SKM-1 treated with dmso at 0.1 percent for 144 hours (cell line): ENCODE results near the gene ABHD12.
"Not testable (repeated sequence)": the region's sequence is repeated elsewhere in the genome, so short reads cannot be mapped to it uniquely, and the experiment has no call there.

Experiments
- DNase-seq: peaks from one replicate; lab custom pipeline; 2025; ENCODE audit not compliant: unreplicated experiment; lab: John Stamatoyannopoulos, UW

The ABHD12 gene

GRCh38 chr20:25355011-25355595 lies 35.5 kb downstream of the ABHD12 start:
- DNase-seq = peak; percentile 13

- DNase-seq = no peak
These were observed 36.6 kb downstream of the ABHD12 start for GRCh38 chr20:25353747-25354705.

GRCh38 chr20:25353353-25353746 lies 37.3 kb downstream of the ABHD12 start:
- no peak for DNase-seq

- no peak for DNase-seq
These were observed 37.9 kb downstream of the ABHD12 start for GRCh38 chr20:25352746-25353145.

GRCh38 chr20:25351024-25351360 lies 39.6 kb downstream of the ABHD12 start:
- no peak for DNase-seq

GRCh38 chr20:25346349-25346748 lies 44.3 kb downstream of the ABHD12 start:
- no peak for DNase-seq

- no peak for DNase-seq
These were observed 44.9 kb downstream of the ABHD12 start for GRCh38 chr20:25345721-25346120.

GRCh38 chr20:25344634-25345033 lies 46.0 kb downstream of the ABHD12 start:
- no peak for DNase-seq

GRCh38 chr20:25341716-25342680 lies 48.6 kb downstream of the ABHD12 start:
- DNase-seq = no peak

GRCh38 chr20:25340380-25340779 lies 50.3 kb downstream of the ABHD12 start:
- DNase-seq = no peak

GRCh38 chr20:25339608-25340007 lies 51.0 kb downstream of the ABHD12 start:
- DNase-seq = no peak

- no peak for DNase-seq
These were observed 52.3 kb downstream of the ABHD12 start for GRCh38 chr20:25338112-25339023.

GRCh38 chr20:25336561-25337422 lies 53.8 kb downstream of the ABHD12 start:
- DNase-seq = no peak

- DNase-seq = not testable (repeated sequence)
These were observed 55.7 kb downstream of the ABHD12 start for GRCh38 chr20:25334972-25335371.

- no peak for DNase-seq
These were observed 61.6 kb downstream of the ABHD12 start for GRCh38 chr20:25328954-25329498.

GRCh38 chr20:25327521-25328235 lies 63.0 kb downstream of the ABHD12 start:
- no peak for DNase-seq

- no peak for DNase-seq
These were observed 64.6 kb downstream of the ABHD12 start for GRCh38 chr20:25325997-25326396.

GRCh38 chr20:25325073-25325472 lies 65.6 kb downstream of the ABHD12 start:
- no peak for DNase-seq
